NB4 (cell line): ENCODE data around the gene DRAM1.

Source experiments
- CTCF ChIP-seq: IDR thresholded peaks from one replicate; pipeline ENCODE4 v1.5.1; 2012; ENCODE audit warnings: low read depth, low read length
- MAX ChIP-seq: IDR thresholded peaks from 2 replicates; pipeline ENCODE4 v1.6.1; 2011; ENCODE audit warnings: low read depth, low read length
- MYC ChIP-seq: IDR thresholded peaks from 2 replicates; pipeline ENCODE4 v1.6.1; 2011; ENCODE audit warnings: low read depth, low read length
- POLR2A ChIP-seq: IDR thresholded peaks from 2 replicates; pipeline ENCODE4 v1.6.1; 2011; ENCODE audit warnings: mild to moderate bottlenecking; ENCODE audit not compliant: insufficient read length; ENCODE audit errors: extremely low read depth

- TF ChIP-seq CTCF (no peak), POLR2A (no peak), MAX (no peak), MYC (no peak)
Measured at GRCh38 chr12:101889211-101889752, 11.9 kb downstream of the DRAM1 start.
